GM21390 (cell line): ENCODE results near the gene MNX1.

Experiments used
- ATAC-seq: cut with Tn5 transposase; IDR thresholded peaks from one replicate; pipeline ENCODE4 v1.9.1; 2021; ENCODE audit not compliant: unreplicated experiment

MNX1 gene

DNA sequence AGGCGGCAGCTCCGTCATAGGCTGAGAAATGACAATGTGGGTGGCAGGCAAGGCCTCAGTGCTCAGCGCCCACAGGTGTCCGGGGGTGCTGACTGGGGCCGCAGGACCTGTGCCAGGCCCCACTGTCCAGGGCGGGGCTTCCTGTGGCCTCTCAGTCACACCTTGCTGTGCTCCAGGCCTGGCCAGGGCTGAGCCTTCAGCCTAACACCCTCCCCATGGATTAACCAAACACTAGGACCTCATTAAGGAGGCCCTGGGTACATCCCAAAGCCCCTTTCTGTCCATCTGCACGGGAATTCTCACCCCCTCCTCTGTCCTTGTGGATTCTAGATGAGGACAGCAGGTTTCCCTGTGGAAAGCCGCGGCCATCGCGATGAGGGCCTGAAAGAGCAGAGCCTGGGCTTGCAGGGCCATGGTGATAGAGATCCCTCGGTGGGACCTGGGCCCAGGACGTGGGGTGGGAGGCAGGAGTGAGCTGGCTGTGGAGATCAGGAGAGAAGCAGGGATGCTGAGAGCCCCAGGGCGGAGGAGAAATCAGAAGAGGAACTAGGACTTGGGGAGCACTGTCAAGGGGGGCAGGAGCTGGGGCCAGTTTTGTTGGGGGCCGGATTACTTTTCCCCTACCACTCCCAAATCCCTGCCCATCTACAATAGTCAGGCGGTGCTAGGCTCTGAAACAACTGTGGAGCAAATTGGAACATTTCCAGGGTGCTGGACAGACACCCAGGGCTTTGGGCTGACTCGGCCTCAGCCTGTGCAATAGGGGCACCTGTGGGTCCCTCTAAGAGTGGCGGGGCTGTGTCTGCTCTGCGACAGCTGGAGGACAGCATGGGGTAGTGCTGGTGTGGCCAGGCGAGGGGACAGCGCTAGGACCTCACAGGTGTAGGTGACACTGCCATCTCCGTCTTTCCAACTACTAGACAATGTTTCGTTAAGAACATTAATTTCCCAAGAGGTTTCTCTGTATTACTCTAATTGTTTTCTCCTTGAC lies 23.3 kb upstream of the MNX1 start:
- ATAC-seq, result no peak

- no peak for ATAC-seq
These were observed 22.4 kb upstream of the MNX1 start for GRCh38 chr7:157032644-157033482.

- no peak for ATAC-seq
These were observed 21.7 kb upstream of the MNX1 start for GRCh38 chr7:157032128-157032527.

GRCh38 chr7:157028199-157028903 lies 17.9 kb upstream of the MNX1 start:
- ATAC-seq, result no peak

DNA sequence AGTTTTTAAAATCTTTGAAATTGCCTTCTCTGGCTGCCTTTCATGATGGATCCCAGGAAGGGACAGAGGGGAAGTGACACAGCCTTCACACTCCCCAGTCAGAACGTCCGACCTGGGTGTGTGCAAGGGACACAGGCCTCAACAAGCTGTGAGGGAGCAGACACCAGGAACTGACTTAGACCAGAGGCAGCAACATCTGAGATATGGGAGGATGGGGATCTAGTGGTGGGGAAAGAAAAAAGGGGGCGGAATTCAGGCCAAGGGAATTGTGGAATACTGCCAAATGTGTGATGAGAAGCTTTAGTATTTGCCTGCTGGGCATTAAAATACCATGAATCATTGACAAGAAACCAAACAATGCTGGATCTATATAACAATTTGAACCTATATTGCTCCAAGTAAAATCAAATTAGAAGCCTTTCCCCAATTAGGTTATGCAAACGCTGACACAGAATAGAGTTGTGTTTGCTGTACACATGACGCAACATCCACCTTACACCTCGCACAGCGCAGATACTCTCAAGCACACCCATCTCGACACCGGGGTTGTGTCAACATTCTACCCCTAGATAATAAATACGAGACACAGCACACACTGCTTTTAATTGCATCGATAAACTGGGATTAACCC lies 17.2 kb upstream of the MNX1 start:
- no peak for ATAC-seq

DNA sequence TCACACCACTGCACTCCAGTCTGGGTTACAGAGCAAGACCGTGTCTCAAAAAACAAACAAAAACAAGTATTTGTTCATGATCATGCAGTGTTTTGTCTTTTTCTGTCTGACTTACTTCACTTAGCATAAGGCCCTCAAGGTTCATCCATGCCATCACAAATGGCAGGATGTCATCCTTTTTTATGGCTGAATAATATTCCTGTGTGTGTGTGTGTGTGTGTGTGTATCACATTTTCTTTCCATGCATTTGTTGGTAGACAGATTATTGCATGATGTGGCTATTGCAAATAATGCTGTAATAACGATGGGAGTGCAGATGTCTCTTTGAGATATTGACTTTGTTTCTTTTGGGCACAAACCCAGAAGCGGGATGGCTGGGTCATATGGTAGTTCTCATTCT lies 14.3 kb upstream of the MNX1 start:
- ATAC-seq, result no peak

- no peak for ATAC-seq
These were observed 13.1 kb upstream of the MNX1 start for GRCh38 chr7:157023589-157023905.

DNA sequence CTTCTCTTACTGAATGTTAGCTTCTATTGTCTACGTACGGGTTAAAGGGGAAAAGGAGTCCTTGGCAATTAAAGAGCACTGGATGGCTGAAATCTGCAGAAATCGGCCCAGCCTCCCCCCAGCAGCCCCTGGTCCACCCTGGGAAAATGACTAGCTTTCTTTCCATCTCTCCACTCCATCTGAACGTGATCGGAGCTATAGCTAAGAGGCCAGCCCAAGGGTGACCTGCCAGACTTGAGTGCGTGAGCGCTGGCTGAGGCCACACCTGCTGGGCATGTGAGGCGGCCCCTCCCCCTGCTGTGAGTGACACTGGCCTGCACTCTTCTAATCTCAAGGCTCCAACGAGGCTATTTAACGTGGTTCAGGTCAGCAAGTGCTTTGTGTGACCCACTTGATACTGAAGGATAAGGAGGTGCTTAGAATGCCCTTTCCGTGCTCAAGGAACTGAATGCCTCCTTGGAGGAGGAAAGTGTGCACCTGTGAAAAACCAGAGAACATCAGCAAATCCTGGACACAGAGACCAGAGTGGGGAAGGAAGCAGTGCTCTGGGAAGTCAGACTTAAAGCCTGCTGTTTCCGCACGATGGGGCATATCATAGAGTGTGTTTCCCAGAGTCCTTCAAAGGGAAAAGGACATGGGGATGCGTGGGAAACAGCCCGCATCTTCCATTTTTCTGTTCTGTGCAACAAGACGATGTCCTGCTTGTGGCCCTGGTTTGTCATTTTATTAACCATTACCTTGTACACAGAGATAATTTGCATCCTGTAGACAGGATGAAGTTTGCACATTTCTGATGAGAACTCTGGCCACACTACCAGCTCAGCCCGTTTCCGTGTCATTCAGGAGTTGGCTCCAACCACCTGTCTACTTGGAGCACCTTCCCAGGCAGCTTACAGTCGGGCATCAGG lies 12.5 kb upstream of the MNX1 start:
- no peak for ATAC-seq

DNA sequence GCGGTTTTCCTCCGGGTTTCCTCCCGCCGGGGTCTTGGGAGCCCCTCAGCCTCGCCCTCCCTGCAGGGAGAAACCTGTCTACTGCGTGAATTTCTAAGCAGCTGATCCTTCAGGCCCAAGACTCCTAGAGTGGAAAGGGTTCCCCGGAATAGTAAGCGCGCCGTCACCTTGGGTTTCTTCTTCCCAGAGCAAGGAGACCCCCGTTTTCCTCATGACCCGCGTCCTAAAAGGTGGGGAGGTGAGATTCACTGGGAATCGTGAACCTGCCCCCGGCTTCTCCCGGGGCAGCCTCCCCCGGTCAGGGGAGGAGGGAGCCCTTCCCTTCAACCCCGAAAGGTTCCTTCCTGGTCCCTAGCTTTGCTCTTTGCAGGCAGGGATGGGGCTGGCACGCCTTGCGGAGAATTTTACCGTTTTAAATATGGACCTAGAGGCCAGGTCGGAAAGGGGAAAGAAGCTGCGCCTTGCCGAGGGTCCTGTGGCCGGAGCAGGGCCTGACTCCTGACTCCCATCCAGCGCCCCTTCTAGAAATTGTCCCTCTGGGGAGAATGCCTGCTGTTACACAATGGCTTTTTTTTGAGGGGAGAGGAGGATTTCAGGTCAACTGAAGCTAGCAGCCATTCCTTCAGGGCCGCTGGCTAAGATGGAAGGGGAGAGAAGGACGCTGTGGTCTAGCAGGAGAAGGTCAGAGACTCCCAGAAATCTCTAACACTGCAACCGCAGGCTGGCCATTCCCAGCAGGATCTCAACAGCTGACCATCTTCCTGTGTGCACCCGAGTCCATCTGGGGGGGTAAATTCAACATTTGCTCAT lies 11.6 kb upstream of the MNX1 start:
- ATAC-seq, result no peak

DNA sequence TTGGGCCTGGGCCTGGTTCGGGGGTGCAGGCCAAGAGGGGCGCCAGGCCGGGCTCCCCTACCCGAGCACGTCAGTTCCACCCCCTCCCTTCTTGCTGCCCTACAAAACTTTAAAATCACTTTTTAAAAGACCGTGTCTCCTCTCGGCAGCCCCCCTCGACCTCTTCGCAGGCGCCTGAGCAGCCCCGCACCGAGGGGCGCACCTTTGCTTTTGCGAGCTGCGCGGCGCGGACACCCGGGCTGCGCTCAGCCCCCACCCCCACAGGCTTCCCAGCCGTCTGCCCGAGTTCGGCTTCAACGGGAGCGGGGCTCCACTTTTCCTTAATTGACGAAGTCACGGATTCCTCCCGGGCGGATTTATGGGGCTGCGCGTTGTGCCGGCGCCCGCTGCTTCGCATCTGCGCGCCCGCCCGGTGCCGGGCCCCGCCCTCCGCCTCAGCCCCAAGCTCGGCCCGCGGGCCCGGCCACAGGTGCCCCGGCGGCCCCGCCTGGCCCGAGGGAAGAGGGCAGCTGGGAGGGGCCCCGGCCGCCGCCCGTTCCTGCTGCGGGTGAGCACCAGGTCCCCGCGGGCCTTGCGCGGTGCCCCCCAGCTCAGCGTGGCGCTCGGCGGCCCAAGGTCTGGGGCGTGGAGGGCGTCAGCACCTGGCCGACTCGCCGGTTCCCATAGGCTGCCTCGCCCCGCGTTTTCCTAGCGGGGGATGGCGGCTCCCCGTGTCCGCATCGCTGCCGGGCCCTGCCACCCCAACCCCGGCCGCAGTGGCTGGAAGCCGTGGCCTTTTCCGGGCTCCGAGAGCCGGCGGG lies 10.8 kb upstream of the MNX1 start:
- ATAC-seq, result no peak

DNA sequence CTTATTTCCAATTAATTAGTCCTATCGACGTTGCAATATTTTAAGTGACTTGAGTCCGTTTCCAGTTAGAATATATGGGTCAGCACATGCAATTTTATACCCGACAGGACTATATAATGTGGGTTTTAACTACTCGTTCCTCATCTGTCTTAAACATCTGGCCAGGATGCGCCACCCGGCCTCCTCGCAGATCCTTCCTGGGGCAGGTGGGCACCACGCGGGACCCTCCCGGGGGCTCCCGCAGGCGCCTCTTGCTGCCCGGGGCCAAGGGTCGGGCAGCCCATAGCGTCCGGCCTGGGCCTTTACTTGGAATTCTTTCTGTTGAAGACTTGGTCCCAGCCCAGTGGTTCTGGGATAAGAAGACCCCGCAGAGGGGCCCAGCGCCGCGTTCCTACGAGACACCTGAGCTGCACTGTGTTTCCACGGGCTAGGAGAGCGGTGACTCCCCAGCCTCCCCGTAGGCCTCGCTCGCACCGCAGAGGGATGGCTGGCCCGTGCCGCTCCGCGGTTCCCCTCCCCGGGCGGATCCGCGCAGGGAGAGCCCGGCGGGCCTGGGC lies 10.1 kb upstream of the MNX1 start:
- no peak for ATAC-seq

- ATAC-seq, result no peak
These were observed 9.4 kb upstream of the MNX1 start for GRCh38 chr7:157019718-157020451.

DNA sequence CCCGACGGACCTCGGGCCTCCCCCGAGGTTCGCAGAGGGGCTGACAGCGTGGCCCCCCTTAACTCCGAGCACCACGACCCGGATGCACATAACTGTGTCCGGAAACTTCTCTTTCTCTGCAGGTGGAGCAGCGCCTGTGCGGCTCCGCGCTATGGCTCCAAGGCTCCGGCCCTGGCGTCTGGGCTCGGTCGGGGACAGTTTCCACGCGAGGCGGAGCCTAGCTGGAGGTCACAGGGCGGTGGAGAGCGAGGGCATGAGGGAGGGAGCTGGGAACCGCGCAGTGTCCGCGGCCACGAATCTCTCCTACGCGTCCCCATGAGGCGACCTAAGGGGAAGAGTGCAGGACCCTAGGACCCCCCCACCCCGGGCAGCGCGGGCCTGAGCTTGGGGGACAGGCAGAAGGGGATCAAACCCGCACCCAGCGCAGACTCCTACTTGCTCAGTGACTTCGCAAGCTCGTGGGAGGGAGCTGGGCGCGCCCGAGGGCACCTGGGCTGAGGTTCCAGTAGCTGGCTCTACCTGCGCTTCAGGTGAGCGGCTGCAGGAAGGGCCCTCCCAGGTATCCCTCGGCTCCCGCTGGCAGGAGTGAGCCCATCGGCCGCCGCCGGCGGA lies 8.6 kb upstream of the MNX1 start:
- ATAC-seq, result no peak

DNA sequence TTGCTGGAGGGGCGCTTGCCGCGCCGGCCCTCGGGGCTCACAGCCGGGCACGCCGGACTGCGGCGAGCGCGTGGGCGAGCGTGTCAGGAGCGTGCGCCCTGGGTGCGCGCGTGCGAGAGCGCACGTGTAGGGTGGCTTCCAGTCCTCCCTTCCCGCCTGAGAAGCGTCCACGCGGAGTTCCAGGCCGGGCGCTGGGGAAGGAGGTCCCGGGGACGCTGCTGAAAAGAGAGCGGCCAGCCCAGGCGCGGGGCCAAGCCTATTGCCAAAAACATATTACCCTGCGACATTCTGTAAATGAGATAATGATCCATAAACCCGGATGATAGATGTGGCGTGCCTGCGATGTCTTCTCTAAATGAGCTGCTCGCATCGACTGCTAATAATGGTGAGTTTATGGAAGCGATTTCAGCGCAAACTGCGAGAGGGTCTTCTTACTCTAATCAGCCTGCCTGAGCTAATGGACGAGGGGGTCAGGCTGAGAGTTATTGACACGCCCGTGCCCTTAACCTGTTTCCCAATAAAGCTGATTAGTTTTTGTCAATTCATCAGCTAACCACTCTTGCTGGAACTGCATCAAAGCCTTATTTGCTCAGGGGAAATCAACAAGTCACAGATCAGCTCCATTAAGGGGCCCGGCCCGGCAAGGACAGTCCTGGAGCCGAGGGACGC lies 8.0 kb upstream of the MNX1 start:
- no peak for ATAC-seq

DNA sequence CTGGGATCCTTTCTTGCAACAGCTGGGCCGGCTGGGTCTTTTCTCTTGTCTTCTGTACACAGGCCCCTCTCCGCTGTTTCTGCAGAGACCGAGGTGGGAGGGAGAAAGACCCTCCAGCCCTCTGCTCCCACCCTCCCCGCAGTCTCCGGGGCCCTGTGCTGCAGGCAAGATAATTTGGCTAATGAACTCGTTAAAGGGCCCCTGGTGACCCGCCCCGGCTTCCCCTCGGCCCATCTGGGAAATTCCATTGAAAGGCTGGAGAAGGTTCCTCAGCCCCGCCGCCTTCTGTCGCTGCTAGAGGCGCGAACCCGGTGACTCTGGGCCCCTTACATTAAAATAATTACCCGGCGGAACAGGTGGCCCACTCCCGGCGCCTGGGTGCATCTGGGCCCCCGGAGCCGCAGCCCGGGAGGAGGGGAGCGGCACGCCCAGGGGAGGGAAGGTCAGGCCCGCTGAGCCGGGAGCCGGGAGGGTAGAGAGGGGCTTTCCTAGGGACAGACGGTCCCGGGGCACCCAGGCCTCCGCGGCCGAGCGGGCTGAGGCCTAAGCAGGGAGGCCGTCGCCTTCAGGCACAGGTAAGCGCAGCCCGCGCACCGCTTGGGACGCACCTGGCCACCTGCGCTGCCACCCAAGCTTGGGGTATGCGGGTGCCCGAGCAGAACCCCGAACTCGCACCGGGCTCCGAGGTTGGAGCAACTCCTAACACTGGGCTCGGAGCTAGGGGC lies 7.3 kb upstream of the MNX1 start:
- ATAC-seq, result no peak

- no peak for ATAC-seq
These were observed 6.7 kb upstream of the MNX1 start for GRCh38 chr7:157017149-157017548.
